ENCODE data around the gene PTPN1. TPM values are rescaled to one million over a fixed set of nuclear protein-coding genes. Genes with fewer than 3 reads are reported as not detected.

PTPN1 gene
- polyA plus RNA-seq, 1 donor: 32.1 TPM

Other genes starting within 250 kb of the PTPN1 start
- 8.0 TPM for gene RIPOR3, start 181.2 kb downstream of the PTPN1 start, polyA plus RNA-seq (ENCODE audit: insufficient read length)
- gene PARD6B, start 221.2 kb downstream of the PTPN1 start, polyA plus RNA-seq (ENCODE audit: insufficient read length): 30.2 TPM